AG08395 (cell line): ENCODE results near the gene CD99.

Source experiments
- DNase-seq: peaks from one replicate; pipeline ENCODE4 v3.0.0; 2012; ENCODE audit warnings: mixed read lengths, low spot score

Gene CD99

GRCh38 chrX:2676794-2677675 lies 14.1 kb upstream of the CD99 start:
- peak; percentile 19 for DNase-seq

DNA sequence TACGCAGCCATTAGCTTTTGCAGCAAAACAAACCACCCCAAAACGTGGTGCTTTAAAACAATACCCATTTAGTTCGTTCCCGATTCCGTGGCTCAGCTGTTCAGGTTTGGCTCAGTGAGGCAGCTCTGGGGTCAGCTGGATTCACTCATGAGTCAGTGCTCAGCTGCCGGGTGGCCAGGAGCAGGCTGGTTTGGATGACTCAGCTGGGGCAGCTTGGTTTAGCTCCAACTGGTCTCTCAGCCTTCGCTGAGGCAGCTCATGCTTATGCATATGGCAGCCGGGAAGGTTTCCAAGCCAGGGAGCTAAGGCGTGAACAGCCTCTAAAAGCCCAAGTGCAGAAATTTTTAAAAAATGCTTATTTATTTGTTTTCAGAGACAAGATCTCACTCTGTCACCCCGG lies 13.3 kb upstream of the CD99 start:
- DNase-seq: peak; percentile 99

DNA sequence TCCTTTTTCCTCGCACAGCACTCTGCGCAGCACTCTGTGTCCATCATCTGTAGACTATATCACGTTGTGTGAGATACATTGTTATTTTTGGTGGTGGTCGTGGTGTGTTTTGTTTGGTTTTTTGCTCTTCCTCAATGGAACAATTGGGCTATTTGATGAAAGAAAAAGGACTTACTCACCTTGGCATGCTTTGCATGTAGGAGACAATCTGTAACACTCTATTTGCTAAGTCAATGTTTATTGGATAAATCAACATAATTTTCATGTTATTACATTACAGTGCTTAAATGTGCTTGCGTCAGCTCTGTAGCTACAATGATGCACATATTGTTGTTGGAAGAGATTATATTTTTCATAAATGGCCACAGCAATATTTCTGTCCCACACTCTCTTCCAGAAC lies 12.5 kb upstream of the CD99 start:
- no peak for DNase-seq

GRCh38 chrX:2679534-2680485 lies 11.3 kb upstream of the CD99 start:
- no peak for DNase-seq

GRCh38 chrX:2680486-2681348 lies 10.4 kb upstream of the CD99 start:
- no peak for DNase-seq

DNA sequence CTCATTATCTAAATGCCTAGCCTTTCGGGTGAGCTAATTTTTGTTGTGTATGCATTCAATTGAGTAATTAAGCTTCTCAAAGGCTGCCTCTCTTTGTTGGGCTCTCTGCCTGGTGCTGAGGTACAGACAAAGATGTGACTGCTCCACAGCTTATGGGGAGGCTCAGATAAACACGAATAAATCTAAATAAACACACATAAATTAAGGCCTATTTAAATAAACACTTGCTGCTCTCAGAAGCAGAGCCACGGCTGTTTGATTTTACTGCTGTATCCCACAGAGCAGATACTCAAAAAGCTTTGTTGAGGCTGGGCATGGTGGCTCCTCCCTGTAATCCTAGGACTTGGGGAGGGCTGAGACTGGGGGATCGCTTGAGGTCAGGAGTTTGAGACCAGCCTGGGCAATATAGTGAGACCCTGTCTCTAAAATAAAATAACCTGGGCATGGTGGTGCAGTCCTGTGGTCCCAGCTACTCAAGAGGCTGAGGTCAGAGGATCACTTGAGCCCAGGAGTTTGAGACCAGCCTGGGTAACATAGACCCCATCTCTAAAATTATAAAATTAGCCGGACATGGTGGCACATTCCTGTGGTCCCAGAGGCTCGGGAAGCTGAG lies 8.4 kb upstream of the CD99 start:
- no peak for DNase-seq

DNA sequence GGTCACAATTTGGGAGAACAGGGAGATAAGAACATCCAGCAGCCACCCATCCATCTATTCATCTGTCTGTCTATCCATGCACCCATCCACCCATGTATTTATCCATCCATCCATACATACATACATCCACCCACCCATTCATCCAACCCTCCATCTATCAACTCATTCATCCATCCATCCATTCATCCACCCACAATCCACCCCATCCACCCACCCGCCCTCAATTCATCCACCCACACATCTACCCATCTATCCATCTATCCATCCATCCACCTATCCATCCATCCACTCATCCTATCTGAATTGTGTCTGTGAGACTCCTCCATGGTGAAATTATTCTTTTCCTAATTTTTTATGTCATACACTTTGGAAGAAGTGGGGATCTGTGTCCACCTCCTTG lies 6.8 kb upstream of the CD99 start:
- no peak for DNase-seq

GRCh38 chrX:2685886-2686285 lies 5.2 kb upstream of the CD99 start:
- no peak for DNase-seq

DNA sequence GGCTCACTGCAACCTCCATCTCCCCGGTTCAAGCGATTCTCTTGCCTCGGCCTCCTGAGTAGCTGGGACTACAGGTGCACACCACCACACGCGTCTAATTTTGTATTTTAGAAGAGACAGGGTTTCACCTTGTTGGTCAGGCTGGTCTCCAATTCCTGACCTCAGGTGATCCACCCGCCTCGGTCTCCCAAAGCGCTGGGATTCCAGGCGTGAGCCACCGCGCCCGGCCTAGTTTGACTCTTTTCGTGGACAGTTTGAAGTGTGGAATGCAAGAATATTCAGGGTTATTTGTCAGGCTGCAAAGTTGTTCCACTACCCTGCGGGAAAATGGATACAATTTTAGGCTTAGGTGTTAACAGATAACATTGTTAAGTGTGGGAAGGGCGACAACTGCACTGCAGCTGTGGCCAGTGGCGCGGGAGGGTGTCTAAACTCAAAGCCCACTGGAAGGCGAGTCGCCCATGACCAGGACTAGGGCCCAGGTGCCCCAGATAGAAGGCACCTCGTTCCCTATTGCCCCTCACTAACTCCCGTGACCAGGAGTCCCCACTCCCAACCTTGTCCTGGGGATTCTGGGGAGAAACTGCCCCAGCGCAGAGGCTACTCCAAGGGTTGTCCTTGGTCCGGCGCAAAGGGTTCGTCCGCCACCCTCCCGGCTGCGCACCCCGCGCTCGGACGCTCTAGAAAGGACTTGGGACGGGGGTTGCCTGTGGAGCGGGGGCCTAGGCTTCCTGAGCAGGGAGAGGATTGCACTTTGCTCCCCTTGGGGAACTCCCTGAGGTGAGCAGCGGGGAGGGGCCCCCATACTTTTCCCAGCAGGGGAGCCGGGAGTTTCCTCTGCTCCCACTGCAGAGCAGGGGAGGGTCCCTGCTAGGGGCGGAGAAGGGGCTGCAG lies 1.1 kb upstream of the CD99 start:
- DNase-seq: no peak

DNA sequence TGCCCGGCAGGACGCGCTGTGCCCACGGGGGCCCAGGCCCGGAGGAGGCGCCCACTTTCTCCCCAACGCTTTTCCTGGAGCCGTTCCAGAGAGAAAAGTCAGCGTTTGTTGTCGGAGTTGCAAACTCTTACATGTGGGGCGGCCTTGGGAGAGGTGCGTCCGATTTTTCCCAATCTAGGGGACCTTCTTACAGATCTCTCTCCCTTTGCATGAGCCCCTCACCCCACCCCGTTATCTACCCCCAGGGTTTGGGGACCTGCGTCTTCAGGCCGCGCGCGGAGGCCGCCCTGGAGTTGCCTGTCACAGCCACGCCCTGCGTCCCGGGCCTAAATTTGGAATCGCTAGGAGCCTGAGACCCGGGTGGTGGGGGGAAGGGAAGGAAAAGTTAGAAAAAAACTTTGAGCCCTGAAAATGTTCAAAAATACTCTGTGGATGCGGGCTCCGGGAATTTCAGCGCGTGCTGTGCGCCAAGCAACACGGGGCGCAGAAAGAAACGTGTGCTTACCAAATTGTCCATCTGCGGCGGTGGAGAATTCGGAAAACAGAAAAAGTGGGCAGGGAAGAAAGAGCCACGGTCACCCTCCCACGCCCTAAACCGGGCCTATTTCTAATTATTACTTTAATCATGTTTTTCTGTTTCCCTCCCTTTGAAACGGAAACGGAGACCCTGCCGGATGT lies 587 bp downstream of the CD99 start:
- peak; percentile 43 for DNase-seq

- peak; percentile 17 for DNase-seq
Observed at GRCh38 chrX:2692221-2693112, 1.4 kb downstream of the CD99 start.

DNA sequence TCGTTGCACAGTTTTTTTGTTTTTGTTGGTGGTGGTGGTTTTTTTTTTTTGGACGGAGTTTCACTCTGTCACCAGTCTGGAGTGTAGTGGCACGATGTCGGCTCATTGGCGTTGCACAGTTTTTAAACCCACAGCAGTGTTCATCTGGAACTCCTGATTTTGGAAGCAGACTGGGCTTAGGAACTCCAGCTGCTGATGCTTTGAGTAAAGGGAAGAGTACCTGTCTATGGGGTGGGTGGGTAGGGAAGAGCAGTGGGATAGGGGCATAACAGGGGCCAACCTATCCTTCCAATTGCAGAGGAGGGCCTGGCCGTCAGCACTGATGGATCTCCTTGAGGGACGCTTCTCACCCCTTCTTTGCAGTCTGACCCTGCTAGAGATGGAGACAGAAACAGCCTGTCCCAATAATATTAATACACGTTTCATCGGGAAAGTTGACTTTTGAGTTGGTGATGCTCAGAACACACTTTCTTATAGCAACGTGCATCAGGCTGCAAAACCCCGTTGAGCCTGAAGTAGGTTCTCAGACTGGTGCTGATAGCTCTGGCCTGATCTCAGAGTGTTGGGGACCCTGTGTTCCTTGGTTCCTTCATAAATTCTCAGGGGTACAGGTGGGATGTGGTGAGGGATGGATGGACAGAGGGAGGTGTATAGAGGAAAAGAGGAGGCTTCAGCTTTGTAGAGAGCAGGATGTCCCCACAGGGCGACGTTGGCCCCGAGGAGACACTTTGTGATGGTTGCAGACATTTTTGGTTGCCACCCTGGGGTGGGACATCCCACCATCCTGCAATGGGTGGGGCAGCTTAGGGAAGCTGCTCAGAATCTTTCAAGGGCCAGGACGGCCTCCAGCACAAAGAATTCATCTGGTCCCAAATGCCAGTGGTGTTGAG lies 2.3 kb downstream of the CD99 start:
- no peak for DNase-seq

- no peak for DNase-seq
Observed at GRCh38 chrX:2694914-2695267, 3.8 kb downstream of the CD99 start.

- DNase-seq: peak; percentile 82
Observed at GRCh38 chrX:2696698-2697215, 5.7 kb downstream of the CD99 start.

DNA sequence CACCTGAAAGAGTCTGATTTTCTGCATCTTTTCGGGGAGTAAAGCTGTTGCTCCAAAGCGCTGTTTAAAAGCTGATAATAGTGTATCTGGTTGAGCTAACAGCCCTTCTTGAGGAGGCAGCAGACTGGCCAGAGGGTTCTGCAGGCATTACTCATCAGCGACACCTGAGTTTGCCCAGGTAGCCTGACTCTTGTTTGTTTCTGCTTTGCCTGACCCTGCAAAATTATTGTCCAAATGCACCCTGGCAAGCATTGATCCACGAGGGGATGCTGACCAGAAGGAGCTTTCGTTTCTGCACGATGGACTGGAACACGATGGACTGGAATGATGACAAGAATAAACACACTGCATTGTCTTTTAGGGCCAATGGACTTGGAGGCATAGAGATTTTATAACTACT lies 6.2 kb downstream of the CD99 start:
- no peak for DNase-seq

DNA sequence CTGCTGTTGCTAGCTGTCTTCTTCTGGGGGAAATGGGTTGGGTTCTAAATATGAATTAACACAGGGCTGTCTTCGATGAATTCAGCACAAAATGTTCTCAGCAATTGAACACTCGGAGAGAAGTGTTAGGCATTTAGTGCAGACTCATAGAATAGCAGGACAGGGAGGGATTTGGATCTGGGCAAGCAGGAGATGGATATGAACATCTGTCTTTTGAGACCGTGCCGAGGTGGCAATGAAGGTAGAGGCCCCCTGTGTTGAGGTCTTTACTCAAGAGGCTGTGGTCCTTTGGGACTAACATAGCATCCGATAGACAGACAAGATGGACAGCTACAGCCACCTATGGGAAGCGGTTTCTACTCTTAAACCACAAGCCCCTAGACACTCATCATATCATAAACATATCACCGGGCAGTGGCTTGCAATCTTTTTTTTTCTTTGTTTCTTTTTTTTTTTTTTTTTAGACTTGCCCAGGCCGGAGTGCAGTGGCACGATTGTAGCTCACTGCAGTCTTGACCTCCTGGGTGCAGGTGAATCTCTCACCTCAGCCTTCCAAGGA lies 6.7 kb downstream of the CD99 start:
- DNase-seq: no peak

DNA sequence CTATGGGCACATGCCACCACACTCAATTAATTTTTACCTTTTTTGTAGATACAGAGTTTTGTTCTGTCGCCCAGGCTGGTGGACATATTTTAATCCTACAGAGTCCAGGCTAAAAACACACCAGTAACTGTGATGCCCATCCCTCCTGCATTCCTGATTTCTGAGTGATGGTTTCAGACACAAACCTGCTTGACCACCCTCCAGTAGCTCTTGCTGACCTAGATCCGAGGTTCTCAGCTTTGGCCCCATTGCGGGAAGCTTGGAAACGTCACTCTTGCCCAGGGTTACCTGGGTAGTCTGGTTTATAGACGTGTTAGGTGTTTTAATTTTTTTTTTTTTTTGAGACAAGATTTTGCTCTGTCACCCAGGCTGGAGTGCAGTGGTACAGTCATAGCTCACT lies 7.5 kb downstream of the CD99 start:
- DNase-seq: no peak
